Epithelial cell of proximal tubule (primary cell): ENCODE results near the gene FIG4. TPM values are rescaled to one million over a fixed set of nuclear protein-coding genes. Genes with fewer than 3 reads are reported as not detected.

Experiments used
- DNase-seq: peaks from one replicate; pipeline ENCODE4 v3.0.0-alpha.2; 2011; ENCODE audit warnings: low read depth
- H3K4me3 ChIP-seq: 2 replicates; pipeline ENCODE4 v1.5.1; 2011; ENCODE audit warnings: low read depth, mild to moderate bottlenecking, low read length
- total RNA-seq: library from RNA; depleted of rRNA; stranded (reverse); fragments of >200 nt; gene quantifications from 2 replicates; pipeline ENCODE4 v1.2.3, GENCODE V29; 2015
- TF ChIP-seq, protein P1 (sequence below): conservative IDR thresholded peaks from 2 replicates; pipeline ENCODE4 v1.5.1; 2012; ENCODE audit warnings: low read depth, mild to moderate bottlenecking, low read length

FIG4 gene
- total RNA-seq, 1 donor from 2014 or later = 15.5 TPM

- DNase-seq = no peak
- TF ChIP-seq, protein P1, sequence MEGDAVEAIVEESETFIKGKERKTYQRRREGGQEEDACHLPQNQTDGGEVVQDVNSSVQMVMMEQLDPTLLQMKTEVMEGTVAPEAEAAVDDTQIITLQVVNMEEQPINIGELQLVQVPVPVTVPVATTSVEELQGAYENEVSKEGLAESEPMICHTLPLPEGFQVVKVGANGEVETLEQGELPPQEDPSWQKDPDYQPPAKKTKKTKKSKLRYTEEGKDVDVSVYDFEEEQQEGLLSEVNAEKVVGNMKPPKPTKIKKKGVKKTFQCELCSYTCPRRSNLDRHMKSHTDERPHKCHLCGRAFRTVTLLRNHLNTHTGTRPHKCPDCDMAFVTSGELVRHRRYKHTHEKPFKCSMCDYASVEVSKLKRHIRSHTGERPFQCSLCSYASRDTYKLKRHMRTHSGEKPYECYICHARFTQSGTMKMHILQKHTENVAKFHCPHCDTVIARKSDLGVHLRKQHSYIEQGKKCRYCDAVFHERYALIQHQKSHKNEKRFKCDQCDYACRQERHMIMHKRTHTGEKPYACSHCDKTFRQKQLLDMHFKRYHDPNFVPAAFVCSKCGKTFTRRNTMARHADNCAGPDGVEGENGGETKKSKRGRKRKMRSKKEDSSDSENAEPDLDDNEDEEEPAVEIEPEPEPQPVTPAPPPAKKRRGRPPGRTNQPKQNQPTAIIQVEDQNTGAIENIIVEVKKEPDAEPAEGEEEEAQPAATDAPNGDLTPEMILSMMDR = no peak
- no peak overlapping the region for H3K4me3 ChIP-seq
Measured at GRCh38 chr6:109801794-109802193, 110.7 kb downstream of the FIG4 start.

- TF ChIP-seq, protein P1 = no peak
- no peak overlapping the region for H3K4me3 ChIP-seq
- no peak for DNase-seq
Measured at GRCh38 chr6:109804020-109804419, 112.9 kb downstream of the FIG4 start.

- no peak overlapping the region for H3K4me3 ChIP-seq
- DNase-seq = no peak
- TF ChIP-seq, protein P1 = no peak
Measured at GRCh38 chr6:109807881-109808280, 116.8 kb downstream of the FIG4 start.

GRCh38 chr6:109808837-109809236 lies 117.7 kb downstream of the FIG4 start:
- TF ChIP-seq, protein P1 = no peak

DNA sequence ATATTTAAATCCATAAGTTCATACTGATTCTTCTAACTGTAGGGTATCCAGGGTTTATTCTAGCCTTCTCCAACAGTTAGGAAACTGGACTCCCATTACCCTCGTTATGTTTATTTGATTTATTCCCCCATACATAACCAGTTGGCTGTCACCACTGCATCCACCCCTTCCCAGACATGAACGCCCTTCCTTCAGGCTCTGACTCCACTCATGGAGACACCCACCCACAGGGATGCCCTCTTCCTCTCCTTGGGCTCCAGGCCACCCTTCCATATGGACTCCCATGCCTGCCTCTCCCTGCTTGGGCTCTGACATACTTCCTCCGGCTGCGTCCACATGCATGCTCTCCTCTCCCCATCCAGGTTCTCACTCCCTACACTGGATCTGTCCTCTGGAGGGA lies 124.0 kb downstream of the FIG4 start:
- no peak for DNase-seq
- TF ChIP-seq, protein P1 = no peak
- no peak overlapping the region for H3K4me3 ChIP-seq

More at GRCh38 chr6:109808837-109809236, 117.7 kb downstream of the FIG4 start:
- DNase-seq = no peak
- H3K4me3 ChIP-seq = no peak overlapping the region

GRCh38 chr6:109816452-109817374 lies 125.6 kb downstream of the FIG4 start:
- no peak for DNase-seq
- TF ChIP-seq, protein P1 = no peak
- H3K4me3 ChIP-seq = no peak overlapping the region

GRCh38 chr6:109820706-109821350 lies 129.7 kb downstream of the FIG4 start:
- H3K4me3 ChIP-seq = no peak overlapping the region
- TF ChIP-seq, protein P1 = no peak
- DNase-seq = no peak
